ENCODE results near the gene PPFIA1.
"Not testable (repeated sequence)": the region's sequence is repeated elsewhere in the genome, so short reads cannot be mapped to it uniquely, and the experiment has no call there.

PPFIA1 gene

GRCh38 chr11:70402685-70403084 is 132.2 kb downstream of the PPFIA1 start:
- TF ChIP-seq ZFX (IDR thresholded peaks at IDR 0.05) (no peak), CTCF (conservative IDR thresholded peaks at IDR 0.05) (no peak)
- H3K27ac ChIP-seq = peak overlapping the region; percentile 23; the same call in 1 of the 2 replicates

- H3K27ac ChIP-seq = no peak overlapping the region
- TF ChIP-seq ZFX (IDR thresholded peaks at IDR 0.05) (no peak), CTCF (conservative IDR thresholded peaks at IDR 0.05) (no peak)
These were observed 133.8 kb downstream of the PPFIA1 start for GRCh38 chr11:70404244-70404643.

DNA sequence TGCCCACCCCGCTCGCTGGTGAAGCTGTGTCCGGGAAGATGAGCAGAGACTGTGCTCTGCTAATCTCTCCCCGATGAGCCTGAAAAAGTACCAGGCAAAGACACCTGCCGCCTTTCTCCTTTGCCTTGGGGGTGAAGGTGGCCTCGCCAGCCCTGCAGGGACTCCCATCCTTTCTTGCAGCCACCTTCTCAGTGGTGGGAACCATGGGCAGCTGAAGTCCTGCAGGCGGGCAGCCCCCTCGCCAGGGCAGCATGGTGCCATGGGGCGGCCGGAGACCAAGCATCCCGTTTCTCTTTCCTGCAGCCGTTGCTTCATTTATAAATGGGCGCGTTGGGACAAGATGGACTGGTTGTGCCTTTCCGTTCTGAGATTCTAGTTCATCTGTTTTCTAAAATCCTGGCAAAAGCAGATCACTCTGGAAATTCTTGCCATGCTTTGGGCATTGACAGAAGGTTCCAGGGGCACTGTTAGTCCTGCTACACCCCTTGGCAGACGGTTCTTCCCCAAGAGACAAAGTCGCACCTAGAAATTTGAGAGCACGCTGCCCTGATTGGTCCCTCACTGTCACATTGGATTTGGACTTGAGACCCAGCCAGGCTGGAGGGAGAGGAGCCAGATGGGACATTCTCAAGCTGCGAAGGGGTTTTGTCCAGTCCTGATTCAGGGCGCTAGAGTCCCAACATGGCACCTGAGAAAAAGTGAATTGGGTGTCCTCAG is 135.3 kb downstream of the PPFIA1 start:
- TF ChIP-seq ZFX (IDR thresholded peaks at IDR 0.05) = no peak
- no peak for TF ChIP-seq CTCF (conservative IDR thresholded peaks at IDR 0.05)
- no peak overlapping the region for H3K27ac ChIP-seq

- TF ChIP-seq CTCF (conservative IDR thresholded peaks at IDR 0.05) = no peak
- no peak for TF ChIP-seq ZFX (IDR thresholded peaks at IDR 0.05)
- H3K27ac ChIP-seq = no peak overlapping the region
These were observed 136.6 kb downstream of the PPFIA1 start for GRCh38 chr11:70407121-70407520.

DNA sequence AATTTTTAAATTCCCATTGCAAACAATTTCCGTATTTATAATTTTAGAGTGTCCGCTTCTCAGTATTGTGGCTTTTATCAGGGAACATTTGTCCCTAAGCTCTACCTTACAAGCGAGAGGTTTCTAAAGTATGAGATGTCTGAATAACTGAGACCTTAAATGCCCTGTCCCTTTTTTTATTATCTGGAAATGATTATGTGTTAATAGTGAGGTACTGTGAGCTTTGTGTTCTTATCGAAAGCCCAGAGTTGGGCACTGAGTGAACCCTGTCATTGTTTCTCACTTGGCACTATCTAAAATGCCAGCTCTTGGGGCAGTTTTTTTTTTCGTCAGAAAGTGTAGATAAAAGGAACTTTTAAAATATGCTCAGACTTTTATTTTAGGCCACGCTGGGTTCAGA is 137.3 kb downstream of the PPFIA1 start:
- no peak overlapping the region for H3K27ac ChIP-seq
- no peak for TF ChIP-seq ZFX (IDR thresholded peaks at IDR 0.05)
- no peak for TF ChIP-seq CTCF (conservative IDR thresholded peaks at IDR 0.05)

GRCh38 chr11:70408326-70408725 is 137.8 kb downstream of the PPFIA1 start:
- not testable (repeated sequence) for H3K27ac ChIP-seq

- no peak for TF ChIP-seq CTCF (conservative IDR thresholded peaks at IDR 0.05)
- TF ChIP-seq ZFX (IDR thresholded peaks at IDR 0.05) = no peak
- H3K27ac ChIP-seq = no peak overlapping the region
These were observed 138.9 kb downstream of the PPFIA1 start for GRCh38 chr11:70409437-70409836.

- no peak overlapping the region for H3K27ac ChIP-seq
- TF ChIP-seq ZFX (IDR thresholded peaks at IDR 0.05) = no peak
- no peak for TF ChIP-seq CTCF (conservative IDR thresholded peaks at IDR 0.05)
These were observed 139.4 kb downstream of the PPFIA1 start for GRCh38 chr11:70409871-70410270.

Measured in C4-2B (cell line).